Hepatocyte (in vitro differentiated cells): Measurements from ENCODE around the gene CMIP.

Source experiments
- CTCF ChIP-seq: fragments of 200-600 bp; sonication (generic); IDR thresholded peaks from 2 replicates; pipeline ENCODE4 v1.5.1; 2016; ENCODE audit warnings: antibody characterized with exemption, mild to moderate bottlenecking; ENCODE audit not compliant: poor library complexity
- EZH2 ChIP-seq: fragments of 200-600 bp; sonication (generic); IDR thresholded peaks from 2 replicates; pipeline ENCODE4 v1.6.1; 2016; ENCODE audit warnings: antibody characterized with exemption, mild to moderate bottlenecking, borderline replicate concordance
- EZH2phosphoT487 ChIP-seq: fragments of 200-600 bp; sonication (generic); IDR thresholded peaks from one replicate; pipeline ENCODE4 v1.6.1; 2018; ENCODE audit warnings: antibody characterized with exemption, mild to moderate bottlenecking, low read depth, moderate library complexity; ENCODE audit not compliant: unreplicated experiment, severe bottlenecking

- TF ChIP-seq EZH2: no peak
- TF ChIP-seq CTCF: no peak
- TF ChIP-seq EZH2phosphoT487: no peak
These were observed 196.1 kb downstream of the CMIP start for GRCh38 chr16:81640681-81641070.
